Vagina (tissue), 2 donors: Measurements from ENCODE around the gene INPP5J.

ENCODE experiments used
- POLR2A ChIP-seq, 2 donors: fragments of 450-650 bp; IDR thresholded peaks; one replicate each; pipeline ENCODE4 v1.6.1; 2017; ENCODE audit warnings: antibody characterized with exemption in 2 of 2, mild to moderate bottlenecking in 2 of 2, moderate library complexity in 2 of 2
- POLR2AphosphoS5 ChIP-seq, 2 donors: sonication (generic); formaldehyde crosslinking; IDR thresholded peaks; one replicate each; pipeline ENCODE4 v1.9.0; 2017; ENCODE audit warnings: antibody characterized with exemption in 2 of 2, mild to moderate bottlenecking in 2 of 2, low read depth in 1 of 2; ENCODE audit not compliant: insufficient read depth in 1 of 2
- TF ChIP-seq, protein P1 (sequence below), 3 experiments: fragments of 450-650 bp in 2 of 3; fragments of 200-600 bp in 1 of 3; sonication (generic) in 1 of 3; IDR thresholded peaks; one replicate each; pipeline ENCODE4 v1.5.1; 2017 to 2019; ENCODE audit warnings: antibody characterized with exemption in 3 of 3, mild to moderate bottlenecking in 2 of 3, moderate library complexity in 2 of 3

- no peak for TF ChIP-seq POLR2A (IDR thresholded peaks at IDR 0.05)
- TF ChIP-seq, protein P1, sequence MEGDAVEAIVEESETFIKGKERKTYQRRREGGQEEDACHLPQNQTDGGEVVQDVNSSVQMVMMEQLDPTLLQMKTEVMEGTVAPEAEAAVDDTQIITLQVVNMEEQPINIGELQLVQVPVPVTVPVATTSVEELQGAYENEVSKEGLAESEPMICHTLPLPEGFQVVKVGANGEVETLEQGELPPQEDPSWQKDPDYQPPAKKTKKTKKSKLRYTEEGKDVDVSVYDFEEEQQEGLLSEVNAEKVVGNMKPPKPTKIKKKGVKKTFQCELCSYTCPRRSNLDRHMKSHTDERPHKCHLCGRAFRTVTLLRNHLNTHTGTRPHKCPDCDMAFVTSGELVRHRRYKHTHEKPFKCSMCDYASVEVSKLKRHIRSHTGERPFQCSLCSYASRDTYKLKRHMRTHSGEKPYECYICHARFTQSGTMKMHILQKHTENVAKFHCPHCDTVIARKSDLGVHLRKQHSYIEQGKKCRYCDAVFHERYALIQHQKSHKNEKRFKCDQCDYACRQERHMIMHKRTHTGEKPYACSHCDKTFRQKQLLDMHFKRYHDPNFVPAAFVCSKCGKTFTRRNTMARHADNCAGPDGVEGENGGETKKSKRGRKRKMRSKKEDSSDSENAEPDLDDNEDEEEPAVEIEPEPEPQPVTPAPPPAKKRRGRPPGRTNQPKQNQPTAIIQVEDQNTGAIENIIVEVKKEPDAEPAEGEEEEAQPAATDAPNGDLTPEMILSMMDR (IDR thresholded peaks at IDR 0.05) = no peak
- no peak for TF ChIP-seq POLR2AphosphoS5 (IDR thresholded peaks at IDR 0.05; ENCODE audit: insufficient read depth in 1 of 2, low read depth in 1 of 2)
These were observed 4.5 kb upstream of the INPP5J start for GRCh38 chr22:31118046-31118820.
